ENCODE measurements around the gene RFX7. TPM values are rescaled to one million over a fixed set of nuclear protein-coding genes. Genes with fewer than 3 reads are reported as not detected.

RFX7 gene
- total and polyA plus RNA-seq, 2 of the 4 experiments (the other 2 are of a cell fraction) = 4.1 to 10.6 TPM

DNA sequence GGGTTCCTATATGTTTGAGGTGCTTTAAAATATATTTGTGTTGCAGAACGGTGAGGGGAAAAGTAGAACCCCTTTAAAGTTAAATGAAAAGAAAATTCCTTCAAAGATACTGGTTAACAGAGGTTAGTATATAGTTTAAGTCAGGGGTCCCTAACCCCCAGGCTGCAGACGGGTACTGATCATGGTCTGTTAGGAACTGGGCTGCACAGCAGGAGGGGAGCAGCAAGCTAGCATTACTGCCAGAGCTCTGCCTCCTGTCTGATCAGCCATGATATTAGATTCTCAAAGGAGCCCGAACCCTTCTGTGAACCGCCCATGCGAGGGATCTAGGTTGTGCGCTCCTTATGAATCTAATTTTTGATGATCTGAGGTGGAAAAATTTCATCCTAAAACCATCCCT, 37.5 kb upstream of the RFX7 start:
- H2BK120ac ChIP-seq (ENCODE audit: low read depth, low read length) = no peak overlapping the region
- BruUV-seq (replicated peaks) = no TSS peak
- H3K14ac ChIP-seq (replicated peaks; ENCODE audit: low read depth, low read length) = no peak overlapping the region
- no peak overlapping the region for H3K4ac ChIP-seq (ENCODE audit: low read depth, low read length)
- H3K9ac ChIP-seq (ENCODE audit: low read depth, low read length) = no peak overlapping the region
- no peak overlapping the region for H3K18ac ChIP-seq (ENCODE audit: low read depth, low read length)
- dilution Hi-C loops (cut with HindIII; ENCODE audit: low sequenced_read_pairs, unreplicated experiment) (no loop called here), in situ Hi-C loops (cut with MboI; ENCODE audit: low sequenced_read_pairs) (no loop called here), intact Hi-C loops (cut with micrococcal nuclease) (no loop called here)
- no peak overlapping the region for H3K23ac ChIP-seq (ENCODE audit: low read depth, low read length)
- no peak overlapping the region for H2BK15ac ChIP-seq (ENCODE audit: low read depth, low read length)
- no peak overlapping the region for H3K56ac ChIP-seq (ENCODE audit: extremely low read depth, insufficient read depth, low read length)
- no peak overlapping the region for H4K91ac ChIP-seq (ENCODE audit: insufficient read depth, low read depth, low read length)
- H3K79me1 ChIP-seq (ENCODE audit: low read depth in 1 of 2, low read length in 2 of 2) = no peaks in the 10 kb centered on the region
- TF ChIP-seq, protein P1, sequence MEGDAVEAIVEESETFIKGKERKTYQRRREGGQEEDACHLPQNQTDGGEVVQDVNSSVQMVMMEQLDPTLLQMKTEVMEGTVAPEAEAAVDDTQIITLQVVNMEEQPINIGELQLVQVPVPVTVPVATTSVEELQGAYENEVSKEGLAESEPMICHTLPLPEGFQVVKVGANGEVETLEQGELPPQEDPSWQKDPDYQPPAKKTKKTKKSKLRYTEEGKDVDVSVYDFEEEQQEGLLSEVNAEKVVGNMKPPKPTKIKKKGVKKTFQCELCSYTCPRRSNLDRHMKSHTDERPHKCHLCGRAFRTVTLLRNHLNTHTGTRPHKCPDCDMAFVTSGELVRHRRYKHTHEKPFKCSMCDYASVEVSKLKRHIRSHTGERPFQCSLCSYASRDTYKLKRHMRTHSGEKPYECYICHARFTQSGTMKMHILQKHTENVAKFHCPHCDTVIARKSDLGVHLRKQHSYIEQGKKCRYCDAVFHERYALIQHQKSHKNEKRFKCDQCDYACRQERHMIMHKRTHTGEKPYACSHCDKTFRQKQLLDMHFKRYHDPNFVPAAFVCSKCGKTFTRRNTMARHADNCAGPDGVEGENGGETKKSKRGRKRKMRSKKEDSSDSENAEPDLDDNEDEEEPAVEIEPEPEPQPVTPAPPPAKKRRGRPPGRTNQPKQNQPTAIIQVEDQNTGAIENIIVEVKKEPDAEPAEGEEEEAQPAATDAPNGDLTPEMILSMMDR (conservative IDR thresholded peaks at IDR 0.05; ENCODE audit: low read depth, low read length) = no peak
- TF ChIP-seq CHD1 (IDR thresholded peaks at IDR 0.05; ENCODE audit: low read depth, low read length) = no peak
- TF ChIP-seq MXI1 (IDR thresholded peaks at IDR 0.05; ENCODE audit: borderline replicate concordance, low read depth, low read length) = no peak
- TF ChIP-seq RCOR1 (IDR thresholded peaks at IDR 0.05; ENCODE audit: insufficient replicate concordance, low read length) = no peak
- TF ChIP-seq, protein P2, sequence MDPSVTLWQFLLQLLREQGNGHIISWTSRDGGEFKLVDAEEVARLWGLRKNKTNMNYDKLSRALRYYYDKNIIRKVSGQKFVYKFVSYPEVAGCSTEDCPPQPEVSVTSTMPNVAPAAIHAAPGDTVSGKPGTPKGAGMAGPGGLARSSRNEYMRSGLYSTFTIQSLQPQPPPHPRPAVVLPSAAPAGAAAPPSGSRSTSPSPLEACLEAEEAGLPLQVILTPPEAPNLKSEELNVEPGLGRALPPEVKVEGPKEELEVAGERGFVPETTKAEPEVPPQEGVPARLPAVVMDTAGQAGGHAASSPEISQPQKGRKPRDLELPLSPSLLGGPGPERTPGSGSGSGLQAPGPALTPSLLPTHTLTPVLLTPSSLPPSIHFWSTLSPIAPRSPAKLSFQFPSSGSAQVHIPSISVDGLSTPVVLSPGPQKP (IDR thresholded peaks at IDR 0.05; ENCODE audit: borderline replicate concordance, low read depth, low read length) = no peak
- no peak for TF ChIP-seq SMC3 (IDR thresholded peaks at IDR 0.05; ENCODE audit: low read depth, low read length)
- TF ChIP-seq, protein P3, sequence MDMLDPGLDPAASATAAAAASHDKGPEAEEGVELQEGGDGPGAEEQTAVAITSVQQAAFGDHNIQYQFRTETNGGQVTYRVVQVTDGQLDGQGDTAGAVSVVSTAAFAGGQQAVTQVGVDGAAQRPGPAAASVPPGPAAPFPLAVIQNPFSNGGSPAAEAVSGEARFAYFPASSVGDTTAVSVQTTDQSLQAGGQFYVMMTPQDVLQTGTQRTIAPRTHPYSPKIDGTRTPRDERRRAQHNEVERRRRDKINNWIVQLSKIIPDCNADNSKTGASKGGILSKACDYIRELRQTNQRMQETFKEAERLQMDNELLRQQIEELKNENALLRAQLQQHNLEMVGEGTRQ (IDR thresholded peaks at IDR 0.05; ENCODE audit: low read depth, low read length) = no peak
- TF ChIP-seq POLR2A (IDR thresholded peaks at IDR 0.05; ENCODE audit: low read depth, low read length) = no peak
- no peak for TF ChIP-seq RAD21 (IDR thresholded peaks at IDR 0.05; ENCODE audit: low read length)
- TF ChIP-seq CEBPB (IDR thresholded peaks at IDR 0.05; ENCODE audit: low read depth, low read length) = no peak
- no peak for TF ChIP-seq BHLHE40 (IDR thresholded peaks at IDR 0.05; ENCODE audit: low read depth, low read length)
- TF ChIP-seq FOS (IDR thresholded peaks at IDR 0.05; ENCODE audit: low read depth, low read length) = no peak
- TF ChIP-seq MAZ (IDR thresholded peaks at IDR 0.05; ENCODE audit: borderline replicate concordance, low read depth, low read length) = no peak
- no peak for TF ChIP-seq MAFK (IDR thresholded peaks at IDR 0.05; ENCODE audit: low read depth, low read length)
- no peak for TF ChIP-seq RFX5 (IDR thresholded peaks at IDR 0.05; ENCODE audit: low read depth, low read length)
- no peak for TF ChIP-seq NFE2L2 (IDR thresholded peaks at IDR 0.05; ENCODE audit: low read depth, low read length)
- H3K9me1 ChIP-seq (ENCODE audit: insufficient read depth, low read length) = no peaks in the 10 kb centered on the region
- no peaks in the 10 kb centered on the region for H4K20me1 ChIP-seq (ENCODE audit: insufficient read depth, low read length)
- H3K4me1 ChIP-seq (ENCODE audit: control insufficient read depth, insufficient read depth, low read length) = no peaks in the 10 kb centered on the region
- DNase-seq (no peak), ATAC-seq (ENCODE audit: low read depth) (no peak)
- H2BK5ac ChIP-seq (ENCODE audit: low read depth, low read length, poor library complexity, severe bottlenecking) = no peak overlapping the region
- no peak overlapping the region for H2AK9ac ChIP-seq (replicated peaks; ENCODE audit: low read depth, low read length, poor library complexity)
- H4K5ac ChIP-seq (ENCODE audit: low read depth, low read length) = no peak overlapping the region
- POLR2A ChIA-PET (ENCODE audit: unreplicated experiment) = no interaction called here
- no peak overlapping the region for H3K27ac ChIP-seq (ENCODE audit: insufficient read depth, low read length)
- no peaks in the 10 kb centered on the region for H3K9me3 ChIP-seq (ENCODE audit: control insufficient read depth, insufficient read depth, low read length)
- H4K8ac ChIP-seq (ENCODE audit: low read depth in 2 of 2, low read length in 2 of 2) = no peak overlapping the region
- WGBS, 2 experiments (ENCODE audit: extremely low coverage in 2 of 2, insufficient read length in 1 of 2) = no CpG with 5 or more reads among the region's 6 CpGs
- no peak overlapping the region for H3K4me3 ChIP-seq (ENCODE audit: insufficient read depth, low read depth, low read length)
- no peaks in the 10 kb centered on the region for H3K36me3 ChIP-seq (ENCODE audit: control insufficient read depth, insufficient read depth, low read length)
- CTCF ChIA-PET = no interaction called here
- no peak overlapping the region for H2BK20ac ChIP-seq (ENCODE audit: low read depth, low read length)
- H2AK5ac ChIP-seq (ENCODE audit: low read depth, low read length) = no peak overlapping the region
- no peaks in the 10 kb centered on the region for H3K27me3 ChIP-seq (ENCODE audit: control insufficient read depth, insufficient read depth, low read length)
- H2AFZ ChIP-seq (replicated peaks; ENCODE audit: low read length, poor library complexity) = no peak overlapping the region
- no peak overlapping the region for H3K4me2 ChIP-seq (ENCODE audit: low read depth, low read length)
